ENCODE data around the gene WDR4.

GRCh38 chr21:42922918-42923317, 43.6 kb upstream of the WDR4 start:
- TF ChIP-seq MAX (IDR thresholded peaks at IDR 0.05) (no peak), CEBPB (IDR thresholded peaks at IDR 0.05) (no peak), POLR2AphosphoS2 (conservative IDR thresholded peaks at IDR 0.05; ENCODE audit: low read length) (no peak), CTCF (IDR thresholded peaks at IDR 0.05) (no peak), POLR2A (IDR thresholded peaks at IDR 0.05; ENCODE audit: low read length) (no peak), EP300 (IDR thresholded peaks at IDR 0.05) (no peak)

Measured in A549 (cell line).